HL-60 (cell line): Measurements from ENCODE around the gene NECTIN4.

Experiments used
- DNase-seq, 2 experiments: peaks; one replicate each; pipeline ENCODE4 v3.0.0-alpha.2; 2010 to 2020; ENCODE audit warnings: low read depth in 1 of 2, low spot score in 1 of 2
- H3K27ac ChIP-seq: fragments of 250-450 bp; sonication (Bioruptor Pico); replicated peaks from 2 replicates; pipeline ENCODE4 v1.5.1; 2020; ENCODE audit warnings: mild to moderate bottlenecking, moderate library complexity
- H3K27me3 ChIP-seq: fragments of 250-450 bp; sonication (Bioruptor Pico); 2 replicates; pipeline ENCODE4 v1.5.1; 2021; ENCODE audit warnings: mild to moderate bottlenecking, moderate library complexity; ENCODE audit not compliant: insufficient read depth, poor library complexity, severe bottlenecking
- H3K4me3 ChIP-seq: replicated peaks from 2 replicates; pipeline ENCODE4 v1.5.1; 2011; ENCODE audit warnings: mild to moderate bottlenecking, control low read depth, low read length; ENCODE audit not compliant: insufficient read depth
- CTCF ChIP-seq: IDR thresholded peaks from one replicate; pipeline ENCODE4 v1.5.1; 2011; ENCODE audit warnings: low read length, control low read depth, inconsistent platforms; ENCODE audit not compliant: insufficient read depth
- GABPA ChIP-seq: IDR thresholded peaks from 2 replicates; pipeline ENCODE4 v1.6.1; 2012; ENCODE audit warnings: low read depth
- POLR2AphosphoS5 ChIP-seq: IDR thresholded peaks from 2 replicates; pipeline ENCODE4 v1.6.1; 2012; ENCODE audit warnings: low read depth
- REST ChIP-seq: IDR thresholded peaks from 2 replicates; pipeline ENCODE4 v1.6.1; 2012; ENCODE audit warnings: low read depth; ENCODE audit not compliant: insufficient replicate concordance
- SPI1 ChIP-seq: IDR thresholded peaks from 2 replicates; pipeline ENCODE4 v1.6.1; 2012; ENCODE audit warnings: low read depth, mild to moderate bottlenecking, borderline replicate concordance

NECTIN4 gene

GRCh38 chr1:161115132-161115711 is 25.9 kb upstream of the NECTIN4 start:
- Histone ChIP-seq H3K27me3 (no peaks in the 10 kb centered on the region), H3K4me3 (no peak overlapping the region), H3K27ac (no peak overlapping the region; the same call in 1 of the 2 replicates)
- peak; percentile 49 to 72 for DNase-seq
- no peak for TF ChIP-seq REST
- TF ChIP-seq SPI1, result no peak
- TF ChIP-seq CTCF, result no peak
- no peak for TF ChIP-seq POLR2AphosphoS5
- TF ChIP-seq GABPA, result no peak

- TF ChIP-seq REST (no peak), GABPA (no peak), POLR2AphosphoS5 (no peak), CTCF (no peak), SPI1 (no peak)
- Histone ChIP-seq H3K27me3 (no peaks in the 10 kb centered on the region), H3K27ac (no peak overlapping the region; the same call in 1 of the 2 replicates), H3K4me3 (no peak overlapping the region)
- no peak for DNase-seq
These were observed 25.2 kb upstream of the NECTIN4 start for GRCh38 chr1:161114556-161114955.

GRCh38 chr1:161113915-161114314 is 24.6 kb upstream of the NECTIN4 start:
- no peak for DNase-seq
- TF ChIP-seq GABPA, result no peak
- no peak for TF ChIP-seq SPI1
- TF ChIP-seq CTCF, result no peak
- TF ChIP-seq POLR2AphosphoS5, result no peak
- TF ChIP-seq REST, result no peak
- H3K4me3 ChIP-seq, result no peak overlapping the region
- no peak overlapping the region; the same call in 1 of the 2 replicates for H3K27ac ChIP-seq
- no peaks in the 10 kb centered on the region for H3K27me3 ChIP-seq
